ENCODE data around the gene GPRC5B.
A peak's percentile ranks its signal among the peaks of the same experiment; 100 is the strongest.

Gene GPRC5B

GRCh38 chr16:19884611-19885450, at the start of gene GPRC5B:
Gene GPRC5B (minus strand): TSS chr16:19884848. CDS start chr16:19872845, 12,003 bp downstream.
- peak; percentile 74 for DNase-seq

- DNase-seq = no peak
Observed at GRCh38 chr16:19933740-19934139, 49.1 kb upstream of the GPRC5B start.

GRCh38 chr16:19929062-19929511, 44.4 kb upstream of the GPRC5B start:
- no peak for DNase-seq

- no peak for DNase-seq
Observed at GRCh38 chr16:19928432-19928831, 43.8 kb upstream of the GPRC5B start.

- no peak for DNase-seq
Observed at GRCh38 chr16:19926449-19927390, 42.1 kb upstream of the GPRC5B start.

- no peak for DNase-seq
Observed at GRCh38 chr16:19923396-19923795, 38.7 kb upstream of the GPRC5B start.

GRCh38 chr16:19919142-19919541, 34.5 kb upstream of the GPRC5B start:
- no peak for DNase-seq

- DNase-seq = no peak
Observed at GRCh38 chr16:19916064-19916463, 31.4 kb upstream of the GPRC5B start.

- no peak for DNase-seq
Observed at GRCh38 chr16:19914877-19915276, 30.2 kb upstream of the GPRC5B start.

- DNase-seq = no peak
Observed at GRCh38 chr16:19913340-19913645, 28.6 kb upstream of the GPRC5B start.

GRCh38 chr16:19912455-19913339, 28.0 kb upstream of the GPRC5B start:
- no peak for DNase-seq

GRCh38 chr16:19911747-19912454, 27.3 kb upstream of the GPRC5B start:
- DNase-seq = no peak

GRCh38 chr16:19911204-19911603, 26.6 kb upstream of the GPRC5B start:
- DNase-seq = no peak

GRCh38 chr16:19909750-19910322, 25.2 kb upstream of the GPRC5B start:
- DNase-seq = no peak

GRCh38 chr16:19908921-19909320, 24.3 kb upstream of the GPRC5B start:
- no peak for DNase-seq

- DNase-seq = peak; percentile 86
Observed at GRCh38 chr16:19907161-19907992, 22.7 kb upstream of the GPRC5B start.

- no peak for DNase-seq
Observed at GRCh38 chr16:19901164-19901563, 16.5 kb upstream of the GPRC5B start.

GRCh38 chr16:19899605-19899955, 14.9 kb upstream of the GPRC5B start:
- DNase-seq = no peak

- peak; percentile 76 for DNase-seq
Observed at GRCh38 chr16:19898924-19899604, 14.4 kb upstream of the GPRC5B start.

GRCh38 chr16:19898166-19898565, 13.5 kb upstream of the GPRC5B start:
- DNase-seq = no peak

Measured in RPMI8226 (cell line).